ENCODE measurements around the gene EPS8L3. TPM values are rescaled to one million over a fixed set of nuclear protein-coding genes. Genes with fewer than 3 reads are reported as not detected.

Gene EPS8L3
- total and polyA plus RNA-seq, 4 donors: 0.09 to 0.38 (median 0.15) TPM; not detected in 1

- peaks cover 0 to 5% (median 0%) of the 10 kb centered on the region in 4 donors for H3K9me3 ChIP-seq (ENCODE audit: control insufficient read depth in 4 of 4, low read length in 3 of 4)
- no peaks in the 10 kb centered on the region for H3K36me3 ChIP-seq (ENCODE audit: control insufficient read depth in 4 of 4, insufficient read depth in 3 of 4, low read depth in 1 of 4, low read length in 3 of 4)
- WGBS: 93% methylated on average over 4 of the region's 4 CpGs
- H3K27me3 ChIP-seq (ENCODE audit: control insufficient read depth in 4 of 4, insufficient read depth in 4 of 4, low read length in 3 of 4): no peaks in the 10 kb centered on the region
- TF ChIP-seq, protein P1, sequence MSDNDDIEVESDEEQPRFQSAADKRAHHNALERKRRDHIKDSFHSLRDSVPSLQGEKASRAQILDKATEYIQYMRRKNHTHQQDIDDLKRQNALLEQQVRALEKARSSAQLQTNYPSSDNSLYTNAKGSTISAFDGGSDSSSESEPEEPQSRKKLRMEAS (IDR thresholded peaks at IDR 0.05): no peak
- no peak for TF ChIP-seq YY1 (IDR thresholded peaks at IDR 0.05)
- no peak for TF ChIP-seq NR2F2 (IDR thresholded peaks at IDR 0.05)
- no peak for TF ChIP-seq JUND (IDR thresholded peaks at IDR 0.05)
- no peak for TF ChIP-seq SP1 (IDR thresholded peaks at IDR 0.05)
- TF ChIP-seq, protein P2, sequence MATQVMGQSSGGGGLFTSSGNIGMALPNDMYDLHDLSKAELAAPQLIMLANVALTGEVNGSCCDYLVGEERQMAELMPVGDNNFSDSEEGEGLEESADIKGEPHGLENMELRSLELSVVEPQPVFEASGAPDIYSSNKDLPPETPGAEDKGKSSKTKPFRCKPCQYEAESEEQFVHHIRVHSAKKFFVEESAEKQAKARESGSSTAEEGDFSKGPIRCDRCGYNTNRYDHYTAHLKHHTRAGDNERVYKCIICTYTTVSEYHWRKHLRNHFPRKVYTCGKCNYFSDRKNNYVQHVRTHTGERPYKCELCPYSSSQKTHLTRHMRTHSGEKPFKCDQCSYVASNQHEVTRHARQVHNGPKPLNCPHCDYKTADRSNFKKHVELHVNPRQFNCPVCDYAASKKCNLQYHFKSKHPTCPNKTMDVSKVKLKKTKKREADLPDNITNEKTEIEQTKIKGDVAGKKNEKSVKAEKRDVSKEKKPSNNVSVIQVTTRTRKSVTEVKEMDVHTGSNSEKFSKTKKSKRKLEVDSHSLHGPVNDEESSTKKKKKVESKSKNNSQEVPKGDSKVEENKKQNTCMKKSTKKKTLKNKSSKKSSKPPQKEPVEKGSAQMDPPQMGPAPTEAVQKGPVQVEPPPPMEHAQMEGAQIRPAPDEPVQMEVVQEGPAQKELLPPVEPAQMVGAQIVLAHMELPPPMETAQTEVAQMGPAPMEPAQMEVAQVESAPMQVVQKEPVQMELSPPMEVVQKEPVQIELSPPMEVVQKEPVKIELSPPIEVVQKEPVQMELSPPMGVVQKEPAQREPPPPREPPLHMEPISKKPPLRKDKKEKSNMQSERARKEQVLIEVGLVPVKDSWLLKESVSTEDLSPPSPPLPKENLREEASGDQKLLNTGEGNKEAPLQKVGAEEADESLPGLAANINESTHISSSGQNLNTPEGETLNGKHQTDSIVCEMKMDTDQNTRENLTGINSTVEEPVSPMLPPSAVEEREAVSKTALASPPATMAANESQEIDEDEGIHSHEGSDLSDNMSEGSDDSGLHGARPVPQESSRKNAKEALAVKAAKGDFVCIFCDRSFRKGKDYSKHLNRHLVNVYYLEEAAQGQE (IDR thresholded peaks at IDR 0.05): no peak
- TF ChIP-seq, protein P3, sequence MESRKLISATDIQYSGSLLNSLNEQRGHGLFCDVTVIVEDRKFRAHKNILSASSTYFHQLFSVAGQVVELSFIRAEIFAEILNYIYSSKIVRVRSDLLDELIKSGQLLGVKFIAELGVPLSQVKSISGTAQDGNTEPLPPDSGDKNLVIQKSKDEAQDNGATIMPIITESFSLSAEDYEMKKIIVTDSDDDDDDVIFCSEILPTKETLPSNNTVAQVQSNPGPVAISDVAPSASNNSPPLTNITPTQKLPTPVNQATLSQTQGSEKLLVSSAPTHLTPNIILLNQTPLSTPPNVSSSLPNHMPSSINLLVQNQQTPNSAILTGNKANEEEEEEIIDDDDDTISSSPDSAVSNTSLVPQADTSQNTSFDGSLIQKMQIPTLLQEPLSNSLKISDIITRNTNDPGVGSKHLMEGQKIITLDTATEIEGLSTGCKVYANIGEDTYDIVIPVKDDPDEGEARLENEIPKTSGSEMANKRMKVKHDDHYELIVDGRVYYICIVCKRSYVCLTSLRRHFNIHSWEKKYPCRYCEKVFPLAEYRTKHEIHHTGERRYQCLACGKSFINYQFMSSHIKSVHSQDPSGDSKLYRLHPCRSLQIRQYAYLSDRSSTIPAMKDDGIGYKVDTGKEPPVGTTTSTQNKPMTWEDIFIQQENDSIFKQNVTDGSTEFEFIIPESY (IDR thresholded peaks at IDR 0.05): no peak
- TF ChIP-seq GABPA (IDR thresholded peaks at IDR 0.05 in 1 of 2, conservative IDR thresholded peaks at IDR 0.05 in 1 of 2): no peak
- TF ChIP-seq RAD21 (IDR thresholded peaks at IDR 0.05): no peak
- no peak for TF ChIP-seq EGR1 (IDR thresholded peaks at IDR 0.05; ENCODE audit: low read depth in 2 of 2)
- TF ChIP-seq HNF4A (conservative IDR thresholded peaks at IDR 0.05): no peak
- no peak for TF ChIP-seq FOXA1 (IDR thresholded peaks at IDR 0.05)
- TF ChIP-seq RXRA (IDR thresholded peaks at IDR 0.05): no peak
- no peak for TF ChIP-seq TAF1 (conservative IDR thresholded peaks at IDR 0.05)
- TF ChIP-seq CTCF (IDR thresholded peaks at IDR 0.05; ENCODE audit: low read depth, low read length, missing input control): no peak
- TF ChIP-seq HNF4G (IDR thresholded peaks at IDR 0.05): no peak
- TF ChIP-seq FOXA2 (IDR thresholded peaks at IDR 0.05): no peak
- no peak for DNase-seq (ENCODE audit: low spot score)
- no peak overlapping the region for H3K4me3 ChIP-seq (ENCODE audit: low read depth in 1 of 3, low read length in 3 of 3)
- peaks cover 0 to 2% (median 0%) of the 10 kb centered on the region in 4 donors for H3K4me1 ChIP-seq (ENCODE audit: control insufficient read depth in 4 of 4, insufficient read depth in 4 of 4, low read length in 3 of 4)
- no peak overlapping the region for H3K9ac ChIP-seq (ENCODE audit: low read depth in 1 of 2, low read length in 2 of 2)
- H3K27ac ChIP-seq (ENCODE audit: low read depth in 1 of 2, low read length in 2 of 2): no peak overlapping the region
Measured at GRCh38 chr1:109785446-109786111, 21.9 kb upstream of the EPS8L3 start.

Measured in liver (tissue), 9 donors.